H1 (cell line): ENCODE results near the gene TBC1D22B. TPM values are rescaled to one million over a fixed set of nuclear protein-coding genes. Genes with fewer than 3 reads are reported as not detected.

Experiments
- CBX8 ChIP-seq: fragments of 300-800, 300-1000 bp; sonication (generic); IDR thresholded peaks from 2 replicates; pipeline ENCODE4 v1.7.1; 2016; ENCODE audit warnings: low read depth, low read length, borderline replicate concordance
- CHD2 ChIP-seq: IDR thresholded peaks from 2 replicates; pipeline ENCODE4 v1.6.1; 2012; ENCODE audit warnings: low read length, improper control_type of control experiment
- EP300 ChIP-seq, 2 experiments: IDR thresholded peaks; 1 replicate in 1 of 2; 2 replicates in 1 of 2; pipeline ENCODE4 v1.6.1; 2011 to 2012; ENCODE audit warnings: low read depth in 2 of 2, low read length in 2 of 2, mild to moderate bottlenecking in 2 of 2, borderline replicate concordance in 1 of 2, inconsistent platforms in 1 of 2, moderate library complexity in 1 of 2
- MAFK ChIP-seq: IDR thresholded peaks from 2 replicates; pipeline ENCODE4 v1.6.1; 2012; ENCODE audit warnings: low read depth, mild to moderate bottlenecking, improper control_type of control experiment, low read length
- SRF ChIP-seq: IDR thresholded peaks from 2 replicates; pipeline ENCODE4 v1.6.1; 2011; ENCODE audit warnings: mild to moderate bottlenecking, low read depth, low read length, moderate library complexity
- polyA plus RNA-seq, 7 experiments: library from polyadenylated mRNA; depleted of rRNA in 3 of 7; stranded (reverse) in 5 of 7; unstranded in 2 of 7; fragments of >200 nt in 5 of 7; fragments of 200-250 nt in 2 of 7; gene quantifications; 1 replicate in 5 of 7; 2 replicates in 1 of 7; 4 replicates in 1 of 7; pipeline versions ENCODE4 v1.2.1 to v1.2.3, GENCODE V29; 2011 to 2013; ENCODE audit warnings: missing spikeins in 2 of 7, mixed read lengths in 2 of 7
- total RNA-seq: library from RNA; stranded (reverse); fragmentation: NEBNext Ultra II Directional; extraction: Animal tissue kit (Norgen Biotek cat#: 25700); gene quantifications from 2 replicates; pipeline ENCODE4 v1.2.1, GENCODE V29; 2021

TBC1D22B gene
- total and polyA plus RNA-seq, 2 of the 8 experiments (the other 6 are each of a cell fraction or from before 2014, with no cell fraction given), result 10.1 to 17.4 TPM

- no peak for TF ChIP-seq MAFK
- no peak for TF ChIP-seq CHD2
- TF ChIP-seq EP300 (IDR thresholded peaks at IDR 0.05; ENCODE audit: borderline replicate concordance in 1 of 2, low read depth in 2 of 2, low read length in 2 of 2), result no peak
- no peak for TF ChIP-seq SRF
- no peak for TF ChIP-seq CBX8
These were observed 20.7 kb upstream of the TBC1D22B start (continued) for GRCh38 chr6:37236921-37237320.
